ENCODE results near the gene PDE3B.
"Not testable (repeated sequence)": the region's sequence is repeated elsewhere in the genome, so short reads cannot be mapped to it uniquely, and the experiment has no call there.

The PDE3B gene

GRCh38 chr11:14643697-14644225 lies at the start of gene PDE3B:
PDE3B (plus strand) TSS chr11:14643804; CDS start chr11:14644076, 272 bp downstream.
- Histone ChIP-seq H3K4me3 (ENCODE audit: insufficient read length, low read depth) (peak within 1 kb of the TSS; percentile 80), H3K27me3 (ENCODE audit: insufficient read depth, insufficient read length) (peaks cover 6% of the 10 kb centered on the region), H3K9me3 (ENCODE audit: insufficient read depth, low read length) (no peaks in the 10 kb centered on the region), H3K9ac (ENCODE audit: insufficient read length, low read depth) (peak within 1 kb of the TSS; percentile 84), H3K4me1 (ENCODE audit: insufficient read depth, insufficient read length) (peaks cover 4% of the 10 kb centered on the region), H3K36me3 (ENCODE audit: insufficient read depth, insufficient read length, low read length) (no peaks in the 10 kb centered on the region)
- TF ChIP-seq SUZ12 (IDR thresholded peaks at IDR 0.05; ENCODE audit: extremely low read depth, insufficient read depth, insufficient read length) (no peak), ZNF274 (IDR thresholded peaks at IDR 0.05; ENCODE audit: low read depth, low read length) (no peak), YY1 (IDR thresholded peaks at IDR 0.05; ENCODE audit: insufficient read depth, insufficient read length) (no peak)
- peak; percentile 54 for DNase-seq (ENCODE audit: low read depth, low spot score)

- H3K27me3 ChIP-seq (ENCODE audit: insufficient read depth, insufficient read length) = not testable (repeated sequence)
Measured at GRCh38 chr11:14595261-14595660, 48.3 kb upstream of the PDE3B start.

GRCh38 chr11:14607713-14608112 lies 35.9 kb upstream of the PDE3B start:
- no peaks in the 10 kb centered on the region for H3K36me3 ChIP-seq (ENCODE audit: insufficient read depth, insufficient read length, low read length)
- no peaks in the 10 kb centered on the region for H3K4me1 ChIP-seq (ENCODE audit: insufficient read depth, insufficient read length)
- DNase-seq (ENCODE audit: low read depth, low spot score) = no peak
- H3K9me3 ChIP-seq (ENCODE audit: insufficient read depth, low read length) = no peaks in the 10 kb centered on the region
- no peaks in the 10 kb centered on the region for H3K27me3 ChIP-seq (ENCODE audit: insufficient read depth, insufficient read length)
- no peak overlapping the region for H3K4me3 ChIP-seq (ENCODE audit: insufficient read length, low read depth)
- H3K9ac ChIP-seq (ENCODE audit: insufficient read length, low read depth) = no peak overlapping the region
- TF ChIP-seq YY1 (IDR thresholded peaks at IDR 0.05; ENCODE audit: insufficient read depth, insufficient read length) = no peak
- TF ChIP-seq ZNF274 (IDR thresholded peaks at IDR 0.05; ENCODE audit: low read depth, low read length) = no peak
- no peak for TF ChIP-seq SUZ12 (IDR thresholded peaks at IDR 0.05; ENCODE audit: extremely low read depth, insufficient read depth, insufficient read length)

More at GRCh38 chr11:14595261-14595660, 48.3 kb upstream of the PDE3B start:
- not testable (repeated sequence) for H3K36me3 ChIP-seq (ENCODE audit: insufficient read depth, insufficient read length, low read length); H3K4me1 ChIP-seq (ENCODE audit: insufficient read depth, insufficient read length); H3K4me3 ChIP-seq (ENCODE audit: insufficient read length, low read depth); H3K9me3 ChIP-seq (ENCODE audit: insufficient read depth, low read length); DNase-seq (ENCODE audit: low read depth, low spot score); H3K9ac ChIP-seq (ENCODE audit: insufficient read length, low read depth)

GRCh38 chr11:14609902-14610301 lies 33.7 kb upstream of the PDE3B start:
- no peaks in the 10 kb centered on the region for H3K9me3 ChIP-seq (ENCODE audit: insufficient read depth, low read length)
- no peak for DNase-seq (ENCODE audit: low read depth, low spot score)
- TF ChIP-seq SUZ12 (IDR thresholded peaks at IDR 0.05; ENCODE audit: extremely low read depth, insufficient read depth, insufficient read length) (no peak), ZNF274 (IDR thresholded peaks at IDR 0.05; ENCODE audit: low read depth, low read length) (no peak), YY1 (IDR thresholded peaks at IDR 0.05; ENCODE audit: insufficient read depth, insufficient read length) (no peak)

GRCh38 chr11:14611939-14612338 lies 31.7 kb upstream of the PDE3B start:
- DNase-seq (ENCODE audit: low read depth, low spot score) = no peak
- Histone ChIP-seq H3K27me3 (ENCODE audit: insufficient read depth, insufficient read length) (no peaks in the 10 kb centered on the region), H3K9me3 (ENCODE audit: insufficient read depth, low read length) (no peaks in the 10 kb centered on the region), H3K36me3 (ENCODE audit: insufficient read depth, insufficient read length, low read length) (no peaks in the 10 kb centered on the region), H3K4me1 (ENCODE audit: insufficient read depth, insufficient read length) (no peaks in the 10 kb centered on the region), H3K4me3 (ENCODE audit: insufficient read length, low read depth) (no peak overlapping the region), H3K9ac (ENCODE audit: insufficient read length, low read depth) (no peak overlapping the region)
- no peak for TF ChIP-seq SUZ12 (IDR thresholded peaks at IDR 0.05; ENCODE audit: extremely low read depth, insufficient read depth, insufficient read length)
- TF ChIP-seq ZNF274 (IDR thresholded peaks at IDR 0.05; ENCODE audit: low read depth, low read length) = no peak
- TF ChIP-seq YY1 (IDR thresholded peaks at IDR 0.05; ENCODE audit: insufficient read depth, insufficient read length) = no peak

More at GRCh38 chr11:14609902-14610301, 33.7 kb upstream of the PDE3B start:
- Histone ChIP-seq H3K4me1 (ENCODE audit: insufficient read depth, insufficient read length) (no peaks in the 10 kb centered on the region), H3K36me3 (ENCODE audit: insufficient read depth, insufficient read length, low read length) (no peaks in the 10 kb centered on the region), H3K27me3 (ENCODE audit: insufficient read depth, insufficient read length) (no peaks in the 10 kb centered on the region), H3K9ac (ENCODE audit: insufficient read length, low read depth) (no peak overlapping the region), H3K4me3 (ENCODE audit: insufficient read length, low read depth) (no peak overlapping the region)

- no peaks in the 10 kb centered on the region for H3K27me3 ChIP-seq (ENCODE audit: insufficient read depth, insufficient read length)
- TF ChIP-seq ZNF274 (IDR thresholded peaks at IDR 0.05; ENCODE audit: low read depth, low read length) (no peak), YY1 (IDR thresholded peaks at IDR 0.05; ENCODE audit: insufficient read depth, insufficient read length) (no peak), SUZ12 (IDR thresholded peaks at IDR 0.05; ENCODE audit: extremely low read depth, insufficient read depth, insufficient read length) (no peak)
- no peak for DNase-seq (ENCODE audit: low read depth, low spot score)
- no peaks in the 10 kb centered on the region for H3K36me3 ChIP-seq (ENCODE audit: insufficient read depth, insufficient read length, low read length)
- H3K9me3 ChIP-seq (ENCODE audit: insufficient read depth, low read length) = no peaks in the 10 kb centered on the region
- H3K4me1 ChIP-seq (ENCODE audit: insufficient read depth, insufficient read length) = no peaks in the 10 kb centered on the region
- no peak overlapping the region for H3K9ac ChIP-seq (ENCODE audit: insufficient read length, low read depth)
- H3K4me3 ChIP-seq (ENCODE audit: insufficient read length, low read depth) = no peak overlapping the region
Measured at GRCh38 chr11:14612694-14613093, 30.9 kb upstream of the PDE3B start.

- no peak for TF ChIP-seq YY1 (IDR thresholded peaks at IDR 0.05; ENCODE audit: insufficient read depth, insufficient read length)
- no peak for TF ChIP-seq SUZ12 (IDR thresholded peaks at IDR 0.05; ENCODE audit: extremely low read depth, insufficient read depth, insufficient read length)
- no peak for TF ChIP-seq ZNF274 (IDR thresholded peaks at IDR 0.05; ENCODE audit: low read depth, low read length)
- H3K27me3 ChIP-seq (ENCODE audit: insufficient read depth, insufficient read length) = no peaks in the 10 kb centered on the region
- no peak overlapping the region for H3K9ac ChIP-seq (ENCODE audit: insufficient read length, low read depth)
- no peak overlapping the region for H3K4me3 ChIP-seq (ENCODE audit: insufficient read length, low read depth)
- no peaks in the 10 kb centered on the region for H3K9me3 ChIP-seq (ENCODE audit: insufficient read depth, low read length)
- H3K4me1 ChIP-seq (ENCODE audit: insufficient read depth, insufficient read length) = no peaks in the 10 kb centered on the region
- no peak for DNase-seq (ENCODE audit: low read depth, low spot score)
- no peaks in the 10 kb centered on the region for H3K36me3 ChIP-seq (ENCODE audit: insufficient read depth, insufficient read length, low read length)
Measured at GRCh38 chr11:14614091-14614622, 29.4 kb upstream of the PDE3B start.
